ENCODE data around the gene JMJD1C. TPM values are rescaled to one million over a fixed set of nuclear protein-coding genes. Genes with fewer than 3 reads are reported as not detected.
A peak's percentile ranks its signal among the peaks of the same experiment; 100 is the strongest.

JMJD1C gene
- total RNA-seq, 4 donors from 2014 or later = 127 to 330 (median 208) TPM

GRCh38 chr10:63143987-63144386 is 321.8 kb downstream of the JMJD1C start:
- Histone ChIP-seq H3K27ac (no peak overlapping the region), H3K4me3 (no peak overlapping the region), H3K36me3 (no peaks in the 10 kb centered on the region), H3K4me1 (no peaks in the 10 kb centered on the region), H3K9me3 (no peaks in the 10 kb centered on the region), H3K27me3 (no peaks in the 10 kb centered on the region)
- no peak for DNase-seq
- no peak for TF ChIP-seq CTCF (IDR thresholded peaks at IDR 0.05)
- intact Hi-C loops (cut with DNase I; ENCODE audit: low total_unique reads) = no loop called here

- Histone ChIP-seq H3K9me3 (no peaks in the 10 kb centered on the region), H3K27ac (no peak overlapping the region), H3K4me3 (no peak overlapping the region), H3K36me3 (no peaks in the 10 kb centered on the region), H3K4me1 (no peaks in the 10 kb centered on the region), H3K27me3 (no peaks in the 10 kb centered on the region)
- intact Hi-C loops (cut with DNase I; ENCODE audit: low total_unique reads) = no loop called here
- TF ChIP-seq CTCF (IDR thresholded peaks at IDR 0.05) (no peak), POLR2A (IDR thresholded peaks at IDR 0.05) (no peak)
- DNase-seq = no peak
Measured at GRCh38 chr10:63142136-63142535, 323.6 kb downstream of the JMJD1C start.

- no peak for TF ChIP-seq POLR2A (IDR thresholded peaks at IDR 0.05)
- no peak for TF ChIP-seq CTCF (IDR thresholded peaks at IDR 0.05)
- no peak overlapping the region for H3K27ac ChIP-seq
Measured at GRCh38 chr10:63140077-63140476, 325.7 kb downstream of the JMJD1C start.

GRCh38 chr10:63137306-63137705 is 328.5 kb downstream of the JMJD1C start:
- no peaks in the 10 kb centered on the region for H3K9me3 ChIP-seq
- intact Hi-C loops (cut with DNase I; ENCODE audit: low total_unique reads) = no loop called here
- no peak overlapping the region for H3K27ac ChIP-seq
- no peak for DNase-seq
- H3K27me3 ChIP-seq = no peaks in the 10 kb centered on the region
- no peaks in the 10 kb centered on the region for H3K36me3 ChIP-seq
- no peak for TF ChIP-seq POLR2A (IDR thresholded peaks at IDR 0.05)
- no peak for TF ChIP-seq CTCF (IDR thresholded peaks at IDR 0.05)
- peaks cover 0 to 11% of the 10 kb centered on the region in 2 donors for H3K4me1 ChIP-seq
- no peak overlapping the region for H3K4me3 ChIP-seq

More at GRCh38 chr10:63140077-63140476, 325.7 kb downstream of the JMJD1C start:
- H3K4me3 ChIP-seq = no peak overlapping the region
- intact Hi-C loops (cut with DNase I; ENCODE audit: low total_unique reads) = no loop called here
- H3K4me1 ChIP-seq = peaks cover 0 to 2% of the 10 kb centered on the region in 2 donors
- H3K9me3 ChIP-seq = no peaks in the 10 kb centered on the region
- no peaks in the 10 kb centered on the region for H3K36me3 ChIP-seq
- H3K27me3 ChIP-seq = no peaks in the 10 kb centered on the region
- no peak for DNase-seq

- intact Hi-C loops (cut with DNase I; ENCODE audit: low total_unique reads) = no loop called here
- DNase-seq = no peak
- Histone ChIP-seq H3K27me3 (no peaks in the 10 kb centered on the region), H3K4me1 (peaks cover 0 to 11% of the 10 kb centered on the region in 2 donors), H3K9me3 (no peaks in the 10 kb centered on the region), H3K4me3 (peak overlapping the region; percentile 88 to 93), H3K36me3 (no peaks in the 10 kb centered on the region), H3K27ac (peak overlapping the region; percentile 85 to 87)
- no peak for TF ChIP-seq CTCF (IDR thresholded peaks at IDR 0.05)
- no peak for TF ChIP-seq POLR2A (IDR thresholded peaks at IDR 0.05)
Measured at GRCh38 chr10:63133821-63134557, 331.8 kb downstream of the JMJD1C start.
